Testis (tissue), 2 donors: ENCODE results near the gene GPR146.

ENCODE experiments used
- POLR2A ChIP-seq: fragments of 450-650 bp; IDR thresholded peaks from one replicate; pipeline ENCODE4 v1.6.1; 2017; ENCODE audit warnings: antibody characterized with exemption, mild to moderate bottlenecking, moderate library complexity
- TF ChIP-seq, protein P1 (sequence below), 3 experiments: fragments of 450-650 bp in 2 of 3; fragments of 200-600 bp in 1 of 3; sonication (generic) in 1 of 3; IDR thresholded peaks; one replicate each; pipeline ENCODE4 v1.5.1; 2016 to 2019; ENCODE audit warnings: antibody characterized with exemption in 3 of 3, mild to moderate bottlenecking in 2 of 3, moderate library complexity in 1 of 3

DNA sequence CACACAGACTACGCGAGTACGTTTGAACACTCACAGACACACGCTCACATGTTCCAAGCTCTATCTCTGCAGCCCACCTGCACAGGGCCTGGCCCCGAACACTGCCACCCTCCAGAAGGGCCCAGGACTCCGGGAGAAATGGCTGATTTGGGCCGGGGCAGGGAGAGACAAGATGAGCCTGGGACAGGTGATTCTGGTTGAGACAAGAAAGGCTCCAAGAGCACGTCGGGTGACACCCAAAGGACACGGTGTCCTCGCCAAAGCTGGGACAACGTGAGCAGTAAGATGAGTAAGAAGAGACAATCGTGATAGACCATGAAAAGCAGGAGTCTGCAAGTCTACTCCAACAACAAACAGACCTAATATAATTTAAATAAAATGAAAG, 52.8 kb downstream of the GPR146 start:
- TF ChIP-seq POLR2A, result no peak
- TF ChIP-seq, protein P1, sequence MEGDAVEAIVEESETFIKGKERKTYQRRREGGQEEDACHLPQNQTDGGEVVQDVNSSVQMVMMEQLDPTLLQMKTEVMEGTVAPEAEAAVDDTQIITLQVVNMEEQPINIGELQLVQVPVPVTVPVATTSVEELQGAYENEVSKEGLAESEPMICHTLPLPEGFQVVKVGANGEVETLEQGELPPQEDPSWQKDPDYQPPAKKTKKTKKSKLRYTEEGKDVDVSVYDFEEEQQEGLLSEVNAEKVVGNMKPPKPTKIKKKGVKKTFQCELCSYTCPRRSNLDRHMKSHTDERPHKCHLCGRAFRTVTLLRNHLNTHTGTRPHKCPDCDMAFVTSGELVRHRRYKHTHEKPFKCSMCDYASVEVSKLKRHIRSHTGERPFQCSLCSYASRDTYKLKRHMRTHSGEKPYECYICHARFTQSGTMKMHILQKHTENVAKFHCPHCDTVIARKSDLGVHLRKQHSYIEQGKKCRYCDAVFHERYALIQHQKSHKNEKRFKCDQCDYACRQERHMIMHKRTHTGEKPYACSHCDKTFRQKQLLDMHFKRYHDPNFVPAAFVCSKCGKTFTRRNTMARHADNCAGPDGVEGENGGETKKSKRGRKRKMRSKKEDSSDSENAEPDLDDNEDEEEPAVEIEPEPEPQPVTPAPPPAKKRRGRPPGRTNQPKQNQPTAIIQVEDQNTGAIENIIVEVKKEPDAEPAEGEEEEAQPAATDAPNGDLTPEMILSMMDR (IDR thresholded peaks at IDR 0.05), result no peak
